Measurements from ENCODE around the gene DAND5. TPM values are rescaled to one million over a fixed set of nuclear protein-coding genes. Genes with fewer than 3 reads are reported as not detected.
A peak's percentile ranks its signal among the peaks of the same experiment; 100 is the strongest.

Gene DAND5
- total and polyA plus RNA-seq, 9 of the 15 experiments (the other 6 are each of a cell fraction or from before 2014, with no cell fraction given) = 0.22 to 0.83 (median 0.60) TPM

GRCh38 chr19:12997967-12998940 lies 28.9 kb downstream of the DAND5 start:
- Histone ChIP-seq H3K9ac (ENCODE audit: insufficient read depth in 1 of 2, low read depth in 2 of 2, low read length in 2 of 2) (no peak overlapping the region; a peak in 1 of 4 replicates), H3K27ac (ENCODE audit: extremely low read depth, low read depth, low read length) (no peak overlapping the region), H3K4me1 (replicated peaks in 1 of 2; ENCODE audit: control insufficient read depth in 2 of 2, insufficient read depth in 2 of 2, low read length in 2 of 2) (peaks cover 5 to 50% of the 10 kb centered on the region in 2 experiments; a peak in 4 of 5 replicates), H3K79me2 (ENCODE audit: control insufficient read depth, insufficient read depth, low read length) (peaks cover 54% of the 10 kb centered on the region), H3K9me1 (ENCODE audit: control insufficient read depth, insufficient read depth, low read length) (peaks cover 6% of the 10 kb centered on the region), H3K27me3 (ENCODE audit: control insufficient read depth in 2 of 2, insufficient read depth in 2 of 2, low read length in 2 of 2) (no peaks in the 10 kb centered on the region), H3K4me3 (no peak overlapping the region), H3K4me2 (ENCODE audit: insufficient read depth, low read length) (no peak overlapping the region), H3K36me3 (ENCODE audit: control insufficient read depth, insufficient read depth, low read length) (peaks cover 17% of the 10 kb centered on the region; the same call in 1 of the 3 replicates), H2AFZ (ENCODE audit: low read depth, low read length) (no peak overlapping the region), H3K9me3 (replicated peaks; ENCODE audit: control insufficient read depth, insufficient read depth, low read depth, low read length) (no peaks in the 10 kb centered on the region), H4K20me1 (replicated peaks; ENCODE audit: control insufficient read depth, insufficient read depth, low read length) (peaks cover 8% of the 10 kb centered on the region)
- TSS peak; percentile 57 for BruUV-seq (replicated peaks)
- CTCF ChIA-PET (ENCODE audit: low intra/inter-chr PET ratio) = no interaction called here
- POLR2A ChIA-PET = interaction anchor here (0.6 to 1.6 kb wide), 2 partner anchors 8 to 154 kb away, joined by 3 read pairs; no protein-coding TSS in a partner anchor
- 86% methylated on average over 23 of the region's 32 CpGs for WGBS (ENCODE audit: insufficient coverage, low coverage, missing lambda C conversion rate)
- in situ Hi-C loops (cut with MboI) (no loop called here), intact Hi-C loops (cut with micrococcal nuclease) (no loop called here)
- TF ChIP-seq, protein P1, sequence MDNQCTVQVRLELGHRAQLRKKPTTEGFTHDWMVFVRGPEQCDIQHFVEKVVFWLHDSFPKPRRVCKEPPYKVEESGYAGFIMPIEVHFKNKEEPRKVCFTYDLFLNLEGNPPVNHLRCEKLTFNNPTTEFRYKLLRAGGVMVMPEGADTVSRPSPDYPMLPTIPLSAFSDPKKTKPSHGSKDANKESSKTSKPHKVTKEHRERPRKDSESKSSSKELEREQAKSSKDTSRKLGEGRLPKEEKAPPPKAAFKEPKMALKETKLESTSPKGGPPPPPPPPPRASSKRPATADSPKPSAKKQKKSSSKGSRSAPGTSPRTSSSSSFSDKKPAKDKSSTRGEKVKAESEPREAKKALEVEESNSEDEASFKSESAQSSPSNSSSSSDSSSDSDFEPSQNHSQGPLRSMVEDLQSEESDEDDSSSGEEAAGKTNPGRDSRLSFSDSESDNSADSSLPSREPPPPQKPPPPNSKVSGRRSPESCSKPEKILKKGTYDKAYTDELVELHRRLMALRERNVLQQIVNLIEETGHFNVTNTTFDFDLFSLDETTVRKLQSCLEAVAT (IDR thresholded peaks at IDR 0.05) = peak in 1 of 2 experiments; percentile 81; a peak in 2 of 4 replicates
- TF ChIP-seq, protein P2, sequence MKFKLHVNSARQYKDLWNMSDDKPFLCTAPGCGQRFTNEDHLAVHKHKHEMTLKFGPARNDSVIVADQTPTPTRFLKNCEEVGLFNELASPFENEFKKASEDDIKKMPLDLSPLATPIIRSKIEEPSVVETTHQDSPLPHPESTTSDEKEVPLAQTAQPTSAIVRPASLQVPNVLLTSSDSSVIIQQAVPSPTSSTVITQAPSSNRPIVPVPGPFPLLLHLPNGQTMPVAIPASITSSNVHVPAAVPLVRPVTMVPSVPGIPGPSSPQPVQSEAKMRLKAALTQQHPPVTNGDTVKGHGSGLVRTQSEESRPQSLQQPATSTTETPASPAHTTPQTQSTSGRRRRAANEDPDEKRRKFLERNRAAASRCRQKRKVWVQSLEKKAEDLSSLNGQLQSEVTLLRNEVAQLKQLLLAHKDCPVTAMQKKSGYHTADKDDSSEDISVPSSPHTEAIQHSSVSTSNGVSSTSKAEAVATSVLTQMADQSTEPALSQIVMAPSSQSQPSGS (CRISPR knock-in tag; IDR thresholded peaks at IDR 0.05) = no peak
- no peak for ATAC-seq
- DNase-seq (ENCODE audit: extremely low read depth in 1 of 4, low spot score in 3 of 4) = no peak
- FAIRE-seq = no peak

Measured in K562 (cell line).